M059J (cell line): ENCODE measurements around the gene RRP36. TPM values are rescaled to one million over a fixed set of nuclear protein-coding genes. Genes with fewer than 3 reads are reported as not detected.
"Not testable (repeated sequence)": the region's sequence is repeated elsewhere in the genome, so short reads cannot be mapped to it uniquely, and the experiment has no call there.

Source experiments
- DNase-seq: peaks from one replicate; pipeline ENCODE4 v3.0.0-alpha.2; 2012; ENCODE audit warnings: low read depth
- total RNA-seq: library from RNA; depleted of rRNA; stranded (reverse); fragments of >200 nt; shearing (Covaris generic); gene quantifications from 2 replicates; pipeline ENCODE4 v1.2.3, GENCODE V29; 2014; rRNA removed

The RRP36 gene
- 153 and 195 TPM in 2 replicates for total RNA-seq

- peak; percentile 80 for DNase-seq
These were observed at the start of gene RRP36 for GRCh38 chr6:43021270-43022047. Gene RRP36, plus strand, starts transcription at chr6:43021623. Its CDS starts 32 bp downstream, at chr6:43021655.

- no peak for DNase-seq
These were observed 49.6 kb upstream of the RRP36 start for GRCh38 chr6:42971746-42972327.

GRCh38 chr6:42973926-42974325 lies 47.5 kb upstream of the RRP36 start:
- no peak for DNase-seq

- no peak for DNase-seq
These were observed 46.4 kb upstream of the RRP36 start for GRCh38 chr6:42974919-42975505.

GRCh38 chr6:42978487-42978838 lies 43.0 kb upstream of the RRP36 start:
- DNase-seq: peak; percentile 52

- DNase-seq: peak; percentile 90
These were observed 42.4 kb upstream of the RRP36 start, which contains the start of gene PEX6 for GRCh38 chr6:42978839-42979522. Gene PEX6, minus strand, starts transcription at chr6:42979181. Its CDS starts 31 bp downstream, at chr6:42979150.

- DNase-seq: peak; percentile 58
These were observed 41.8 kb upstream of the RRP36 start for GRCh38 chr6:42979523-42980177.

GRCh38 chr6:42981836-42982235 lies 39.6 kb upstream of the RRP36 start:
- DNase-seq: no peak

GRCh38 chr6:42984001-42984923 lies 37.2 kb upstream of the RRP36 start, which contains the start of gene PPP2R5D:
Gene PPP2R5D, plus strand, starts transcription at chr6:42984570. Its CDS starts 108 bp downstream, at chr6:42984678.
- DNase-seq: peak; percentile 100

GRCh38 chr6:42984924-42985475 lies 36.4 kb upstream of the RRP36 start:
- no peak for DNase-seq

GRCh38 chr6:42987533-42988451 lies 33.6 kb upstream of the RRP36 start:
- DNase-seq: no peak

GRCh38 chr6:42988486-42989020 lies 32.9 kb upstream of the RRP36 start:
- DNase-seq: no peak

GRCh38 chr6:42989923-42990322 lies 31.5 kb upstream of the RRP36 start:
- no peak for DNase-seq

GRCh38 chr6:42993445-42993844 lies 28.0 kb upstream of the RRP36 start:
- no peak for DNase-seq

- DNase-seq: no peak
These were observed 24.9 kb upstream of the RRP36 start for GRCh38 chr6:42996513-42996912.

- DNase-seq: not testable (repeated sequence)
These were observed 23.2 kb upstream of the RRP36 start for GRCh38 chr6:42998205-42998604.

GRCh38 chr6:43001843-43002242 lies 19.6 kb upstream of the RRP36 start:
- no peak for DNase-seq

GRCh38 chr6:43005844-43006243 lies 15.6 kb upstream of the RRP36 start:
- DNase-seq: no peak

- DNase-seq: no peak
These were observed 15.2 kb upstream of the RRP36 start for GRCh38 chr6:43006251-43006650.
